Measurements from ENCODE around the gene KLRG1. TPM values are rescaled to one million over a fixed set of nuclear protein-coding genes. Genes with fewer than 3 reads are reported as not detected.

The KLRG1 gene
- total RNA-seq, 1 donor from 2014 or later = 7.8 TPM

DNA sequence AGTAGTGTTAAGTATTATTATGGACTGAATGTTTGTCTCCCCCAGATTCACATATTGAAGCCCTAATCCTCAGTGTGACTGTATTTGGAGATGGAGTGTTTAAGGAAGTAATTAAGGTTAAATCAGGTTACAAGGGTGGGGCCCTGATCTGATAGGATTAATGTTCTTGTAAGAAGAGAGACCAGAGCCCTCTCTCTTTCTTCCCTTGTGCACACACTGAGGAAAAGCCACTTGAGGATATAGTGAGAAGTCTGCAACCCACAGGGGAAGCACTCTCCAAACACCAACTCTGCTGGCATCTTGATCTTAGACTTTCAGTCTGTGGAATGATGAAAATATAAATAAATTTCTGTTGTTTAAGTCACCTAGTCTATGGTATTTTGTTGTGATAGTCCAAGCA lies 2.2 kb upstream of the KLRG1 start:
- no peak for DNase-seq

DNA sequence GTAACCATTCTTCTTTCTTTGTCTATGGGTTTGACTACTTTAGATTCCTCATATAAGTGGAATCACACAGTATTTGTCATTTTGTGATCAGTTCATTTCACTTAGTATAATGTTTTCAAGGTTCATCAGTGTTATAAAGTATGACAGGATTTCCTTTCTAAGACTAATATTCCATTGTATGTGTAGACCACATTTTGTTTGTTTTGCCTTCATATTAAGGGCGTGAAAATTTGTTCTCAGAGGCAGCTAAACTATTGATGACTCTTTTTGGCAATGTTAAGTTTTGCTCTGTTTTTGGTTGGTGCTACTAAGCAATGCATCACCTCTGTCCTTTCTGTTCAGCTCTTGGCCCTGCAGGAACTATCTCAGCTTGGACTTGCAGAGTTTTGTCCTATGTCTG lies 1.7 kb upstream of the KLRG1 start:
- no peak for DNase-seq

DNA sequence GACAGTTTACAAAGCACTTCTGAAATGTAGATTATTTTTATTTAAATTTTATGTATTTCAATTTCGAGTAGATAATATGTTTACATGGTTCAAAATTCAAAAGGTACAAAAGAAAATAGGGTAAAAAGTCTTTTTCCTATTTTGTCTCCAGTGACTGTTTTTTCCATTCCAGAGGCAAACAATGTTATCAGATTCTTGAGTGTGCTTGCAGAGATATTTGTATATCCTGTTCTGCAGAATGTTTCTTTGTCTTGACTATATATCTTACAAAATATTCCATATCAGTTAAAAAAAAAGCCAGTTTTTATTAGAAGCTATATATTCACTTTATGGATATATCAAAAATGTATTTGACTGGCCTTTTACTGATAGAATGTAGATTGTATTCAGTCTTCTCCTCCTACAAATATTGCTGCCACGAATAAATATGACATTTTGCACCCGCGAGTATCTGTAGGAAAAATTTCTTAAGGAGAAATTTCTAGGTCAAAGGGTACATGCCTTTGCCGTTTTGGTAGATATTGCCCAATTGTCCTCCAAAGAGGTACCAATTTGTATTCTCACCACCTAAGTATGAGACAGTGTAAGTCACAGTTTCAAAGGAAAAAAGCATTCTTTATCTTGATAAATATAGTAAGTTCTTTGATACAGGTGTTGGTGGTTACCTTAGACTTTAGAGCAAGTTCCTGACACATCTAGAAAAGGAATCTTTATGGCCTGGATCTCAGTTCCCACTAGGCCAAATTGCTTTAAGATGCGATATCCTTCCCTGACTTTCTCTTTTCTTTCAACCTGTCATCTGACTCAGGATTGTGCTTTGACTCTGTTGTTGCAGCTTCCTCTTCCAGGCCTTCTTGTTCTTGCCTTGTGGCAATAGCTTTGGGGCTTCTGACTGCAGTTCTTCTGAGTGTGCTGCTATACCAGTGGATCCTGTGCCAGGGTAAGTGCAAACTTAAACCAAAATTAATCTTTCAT lies 2.3 kb downstream of the KLRG1 start:
- DNase-seq = no peak

DNA sequence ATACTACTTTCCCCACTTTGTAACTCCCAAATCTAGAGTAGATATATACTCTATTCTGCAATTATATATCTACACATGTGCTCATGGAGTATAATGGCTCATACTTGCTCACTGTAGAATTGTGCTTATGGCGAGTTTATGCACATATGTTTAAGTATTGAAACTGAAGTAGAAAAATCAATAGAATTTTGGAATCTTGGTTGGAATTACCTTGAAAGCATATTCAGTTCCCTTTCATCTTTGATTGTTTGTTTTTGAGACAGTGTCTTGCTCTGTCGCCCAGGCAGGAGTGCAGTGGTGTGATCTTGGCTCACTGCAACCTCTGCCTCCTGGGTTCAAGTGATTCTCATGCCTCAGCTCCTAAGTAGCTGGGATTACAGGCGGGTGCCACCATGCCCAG lies 4.5 kb downstream of the KLRG1 start:
- DNase-seq = no peak

DNA sequence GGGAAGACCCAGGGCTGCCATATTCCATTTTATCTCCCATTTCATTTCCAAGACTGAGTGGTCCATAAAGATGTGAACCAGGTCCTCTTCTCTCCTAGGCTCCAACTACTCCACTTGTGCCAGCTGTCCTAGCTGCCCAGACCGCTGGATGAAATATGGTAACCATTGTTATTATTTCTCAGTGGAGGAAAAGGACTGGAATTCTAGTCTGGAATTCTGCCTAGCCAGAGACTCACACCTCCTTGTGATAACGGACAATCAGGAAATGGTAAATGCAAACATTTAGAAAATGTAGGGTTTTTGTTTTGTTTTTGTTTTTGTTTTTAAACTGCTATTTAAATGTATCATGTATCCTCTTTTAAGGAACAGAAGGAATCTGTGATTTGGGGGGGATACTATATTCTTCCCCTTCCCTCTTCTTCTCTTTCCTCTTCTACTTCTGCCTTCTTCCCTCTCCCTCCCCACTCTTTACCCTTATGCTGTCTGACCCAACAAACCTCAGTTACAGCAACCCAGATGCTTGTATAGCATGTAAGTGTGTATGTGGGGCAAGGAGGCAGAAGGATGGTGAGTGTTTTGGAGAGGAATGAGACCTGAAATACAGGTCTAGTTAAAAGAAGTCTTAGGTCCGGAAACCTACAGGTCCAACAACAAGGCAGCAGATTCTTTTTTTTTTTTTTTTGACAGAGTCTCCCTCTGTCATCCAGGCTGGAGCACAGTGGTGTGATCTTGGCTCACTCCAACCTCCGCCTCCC lies 5.9 kb downstream of the KLRG1 start:
- no peak for DNase-seq

GRCh38 chr12:8996682-8997405 lies 7.5 kb downstream of the KLRG1 start:
- DNase-seq = no peak

- DNase-seq = no peak
Observed at GRCh38 chr12:9001233-9001632, 11.9 kb downstream of the KLRG1 start.

- DNase-seq = no peak
Observed at GRCh38 chr12:9002335-9002734, 13.0 kb downstream of the KLRG1 start.

DNA sequence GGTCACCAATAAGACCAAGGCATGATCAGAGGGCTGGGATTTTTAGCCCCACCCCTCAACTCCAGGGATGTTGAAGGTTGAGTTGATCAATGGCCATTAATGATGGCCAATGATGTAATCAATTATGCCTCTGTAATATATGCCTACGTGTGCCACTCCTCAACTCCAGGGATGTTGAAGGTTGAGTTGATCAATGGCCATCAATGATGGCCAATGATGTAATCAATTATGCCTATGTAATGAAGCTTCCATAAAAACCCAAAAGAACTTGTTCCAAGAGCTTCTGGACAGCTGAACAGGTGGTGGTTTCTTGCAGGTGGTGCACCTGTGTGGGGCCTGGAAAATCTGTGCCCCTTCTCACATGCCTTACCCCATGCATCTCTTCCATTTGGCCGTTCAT lies 33.2 kb downstream of the KLRG1 start:
- DNase-seq = no peak

DNA sequence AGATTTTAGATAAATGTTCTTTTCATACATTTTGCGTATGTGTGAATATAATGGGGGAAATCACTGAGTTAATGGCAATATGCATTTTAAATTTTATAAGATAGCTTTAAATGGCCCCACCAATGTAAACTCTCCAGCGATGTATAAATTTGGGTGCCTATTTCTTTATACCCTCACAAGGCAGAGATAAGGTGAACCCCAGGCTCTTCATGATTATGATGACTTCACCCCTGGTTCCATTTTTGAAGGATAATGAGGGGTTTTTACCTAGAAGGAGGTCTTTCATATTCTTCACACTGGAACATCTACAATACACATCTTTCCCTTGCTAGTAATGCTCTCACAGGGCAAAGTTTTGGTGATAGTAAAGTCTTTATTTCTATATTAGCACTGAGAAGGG lies 35.2 kb downstream of the KLRG1 start:
- no peak for DNase-seq

DNA sequence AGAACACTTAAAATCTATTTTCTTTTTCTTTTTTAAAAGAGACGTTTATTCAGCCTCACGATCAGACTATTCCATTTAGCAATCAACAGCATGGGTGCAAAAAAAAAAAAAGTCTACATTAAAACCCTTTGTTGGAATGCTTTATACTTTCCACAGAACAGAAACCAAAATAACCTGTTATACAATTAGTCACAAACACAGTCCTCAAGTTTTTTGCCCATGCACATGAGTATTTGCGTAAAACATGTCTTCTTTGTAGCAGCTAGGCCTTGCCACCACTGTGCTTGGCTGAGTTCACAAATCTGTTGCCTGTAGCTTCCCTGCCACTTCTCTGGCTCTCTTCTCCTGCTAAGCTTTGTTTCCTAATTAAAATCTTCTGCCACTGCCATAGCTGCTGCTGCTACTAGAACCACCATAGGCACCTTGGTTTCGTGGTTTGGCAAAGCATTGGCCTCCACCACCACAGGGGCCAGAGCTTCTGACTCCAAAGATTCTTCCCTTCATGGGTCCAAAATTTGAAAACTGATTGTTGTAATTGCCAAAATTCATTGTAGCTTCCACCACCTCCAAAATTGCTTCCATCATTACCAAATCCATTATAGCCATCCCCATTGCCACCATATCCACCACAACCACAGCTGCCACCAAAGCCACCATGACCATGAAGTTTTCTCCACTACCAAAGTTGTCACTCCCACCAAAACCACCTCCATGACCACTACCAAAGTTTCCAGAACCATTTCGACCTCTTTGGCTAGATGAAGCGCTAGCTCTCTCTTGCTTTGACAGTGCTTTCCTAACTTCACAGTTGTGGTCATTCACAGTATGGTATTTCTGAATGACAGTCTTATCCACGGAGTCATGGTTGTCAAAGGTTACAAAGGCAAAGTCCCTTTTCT lies 38.1 kb downstream of the KLRG1 start:
- no peak for DNase-seq

- DNase-seq = no peak
Observed at GRCh38 chr12:9030776-9031175, 41.4 kb downstream of the KLRG1 start.

DNA sequence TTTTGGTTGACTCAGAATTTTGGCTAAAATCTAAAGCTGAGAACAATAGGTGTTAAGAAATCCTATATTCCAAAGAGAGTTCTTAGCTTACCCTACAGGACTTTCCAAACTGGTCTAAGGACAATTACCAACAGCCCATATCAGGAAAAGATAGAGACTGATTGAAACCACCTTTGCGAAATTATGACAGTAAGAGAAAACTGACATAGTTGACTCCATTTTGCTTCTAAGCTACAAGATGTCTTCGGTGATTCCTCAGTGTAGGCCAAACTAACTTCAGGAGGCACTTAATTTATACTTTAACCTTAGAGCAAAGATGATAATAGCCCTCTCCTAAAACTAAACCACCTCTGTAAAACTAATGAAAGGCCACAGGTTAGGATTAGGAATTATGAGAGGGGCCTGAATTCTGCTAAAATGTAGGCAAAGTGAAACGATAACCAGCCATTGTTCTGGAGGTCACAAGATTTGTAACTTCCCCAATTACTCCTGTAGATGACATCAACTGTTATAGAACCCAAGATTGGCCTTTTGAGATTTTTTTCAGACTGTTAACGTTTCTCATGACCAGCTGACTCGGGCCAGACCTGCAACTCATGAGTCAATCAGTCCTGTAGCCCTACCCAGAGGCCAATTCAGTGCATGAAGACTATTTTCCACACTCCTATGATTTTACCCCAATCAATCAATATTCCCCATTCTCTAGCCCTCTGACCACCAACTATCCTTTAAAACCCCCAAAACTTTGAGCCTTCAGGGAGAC lies 43.0 kb downstream of the KLRG1 start:
- no peak for DNase-seq

DNA sequence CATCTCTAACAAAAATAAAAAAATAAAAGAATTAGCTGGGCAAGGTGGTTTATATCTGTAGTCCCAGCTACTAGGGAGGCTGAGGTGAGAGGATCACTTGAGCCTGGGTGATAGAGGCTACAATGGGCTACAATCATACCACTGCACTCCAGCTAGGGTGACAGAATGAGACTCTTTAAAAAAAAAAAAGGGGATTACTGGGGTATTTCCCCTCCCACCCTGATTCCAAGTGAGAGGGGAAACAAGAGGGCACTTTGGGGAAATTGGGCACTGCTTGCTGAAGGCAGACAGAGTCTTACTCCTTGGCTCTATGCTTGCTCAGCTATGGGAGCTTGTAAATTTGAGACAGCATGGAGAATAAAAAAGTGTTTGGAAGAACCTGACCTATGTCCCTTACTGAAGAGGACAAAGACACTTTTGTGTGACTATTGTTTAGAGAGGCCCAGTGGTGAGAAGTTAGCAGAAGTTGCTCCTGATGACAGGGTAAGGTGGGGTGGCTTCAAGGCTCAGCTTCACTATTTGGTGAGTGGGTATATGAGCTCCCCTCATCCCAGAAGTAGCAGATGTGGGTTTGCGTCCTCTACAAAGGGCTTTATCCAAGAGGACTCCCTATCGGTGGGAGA lies 44.0 kb downstream of the KLRG1 start:
- DNase-seq = no peak

GRCh38 chr12:9034095-9034494 lies 44.7 kb downstream of the KLRG1 start:
- no peak for DNase-seq

GRCh38 chr12:9036227-9036626 lies 46.9 kb downstream of the KLRG1 start:
- no peak for DNase-seq

DNA sequence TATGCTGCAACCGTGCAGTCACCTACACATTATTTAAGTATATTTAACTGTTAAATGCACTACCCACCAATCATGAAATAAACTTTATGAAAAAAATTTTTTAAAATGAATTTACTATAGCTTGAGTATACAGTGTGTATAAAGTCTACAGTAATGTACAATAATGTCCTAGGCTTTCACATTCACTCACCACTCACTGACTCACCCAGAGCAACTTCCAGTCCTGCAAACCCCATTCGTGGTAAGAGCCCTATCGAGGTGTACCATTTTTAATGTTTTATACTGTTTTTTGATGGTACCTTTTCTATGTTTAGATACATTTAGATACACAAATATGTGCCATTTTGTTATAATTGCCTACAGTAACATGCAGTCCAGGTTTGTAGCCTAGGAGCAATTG lies 48.1 kb downstream of the KLRG1 start:
- no peak for DNase-seq

DNA sequence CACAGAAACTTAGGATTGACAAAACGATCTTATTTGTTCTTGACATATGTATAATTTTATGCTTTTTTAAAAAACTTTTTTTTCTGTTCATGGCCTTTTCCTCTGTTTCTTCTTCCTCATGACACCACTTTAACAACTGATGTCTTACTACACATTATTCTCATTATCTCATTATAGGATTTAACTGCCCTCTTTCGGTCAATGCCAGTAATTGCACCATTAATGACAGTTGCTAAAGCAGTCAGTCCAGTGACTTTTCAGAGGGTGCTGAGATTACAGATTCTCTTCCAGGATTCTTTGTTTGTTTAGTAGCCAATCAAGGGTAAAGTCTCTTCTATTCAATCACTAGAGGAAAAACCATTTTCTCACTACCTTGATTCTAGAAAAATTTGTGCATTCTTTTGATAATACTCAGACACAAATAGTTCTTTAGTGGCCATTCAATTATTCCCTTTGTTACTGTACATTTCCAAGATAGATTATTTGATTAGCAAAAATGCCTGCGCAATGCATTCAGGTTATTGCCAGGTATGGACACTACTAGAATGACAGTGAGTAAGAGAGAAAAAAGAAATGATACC lies 50.1 kb downstream of the KLRG1 start:
- no peak for DNase-seq

DNA sequence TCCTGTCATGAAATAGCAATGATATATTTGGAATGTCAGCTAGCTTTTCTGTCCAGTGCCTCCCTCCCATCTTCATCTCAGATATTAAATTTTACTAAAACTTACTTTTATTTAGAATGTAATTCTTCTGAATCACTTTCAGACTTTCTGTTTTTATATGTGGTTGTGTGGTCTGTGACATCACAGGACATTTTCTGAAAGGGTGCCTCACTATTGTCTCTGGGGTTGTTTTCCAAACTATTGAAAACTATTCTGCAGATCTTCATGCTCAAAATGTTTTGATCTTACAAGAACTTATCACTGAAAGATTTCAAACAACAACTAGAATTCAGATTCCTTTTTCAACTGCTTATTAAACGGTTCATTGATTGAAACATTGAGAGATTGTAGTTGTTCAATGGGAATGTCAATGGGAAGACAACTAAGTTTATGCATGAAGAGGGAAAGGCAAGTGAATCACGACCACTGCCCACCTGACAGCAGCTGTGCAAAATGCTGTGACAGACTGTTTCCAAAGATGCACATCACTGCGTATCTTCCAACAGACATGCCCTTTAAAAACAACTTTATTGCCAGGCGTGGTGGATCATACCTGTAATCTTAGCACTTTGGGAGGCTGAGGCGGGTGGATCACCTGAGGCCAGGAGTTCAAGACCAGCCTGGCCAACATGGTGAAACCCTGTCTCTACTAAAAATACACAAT lies 51.3 kb downstream of the KLRG1 start:
- DNase-seq = no peak

- no peak for DNase-seq
Observed at GRCh38 chr12:9041321-9041720, 52.0 kb downstream of the KLRG1 start.
